GM23248 (cell line): ENCODE data around the gene VKORC1L1.

Source experiments
- EZH2 ChIP-seq: fragments of 200-600 bp; sonication (generic); IDR thresholded peaks from 2 replicates; pipeline ENCODE4 v1.6.1; 2018; ENCODE audit warnings: antibody characterized with exemption, mild to moderate bottlenecking; ENCODE audit not compliant: insufficient read depth, poor library complexity, severe bottlenecking
- EZH2phosphoT487 ChIP-seq: fragments of 200-600 bp; sonication (generic); IDR thresholded peaks from 2 replicates; pipeline ENCODE4 v1.6.1; 2018; ENCODE audit warnings: antibody characterized with exemption, moderate library complexity, mild to moderate bottlenecking, low read depth; ENCODE audit not compliant: insufficient read depth

DNA sequence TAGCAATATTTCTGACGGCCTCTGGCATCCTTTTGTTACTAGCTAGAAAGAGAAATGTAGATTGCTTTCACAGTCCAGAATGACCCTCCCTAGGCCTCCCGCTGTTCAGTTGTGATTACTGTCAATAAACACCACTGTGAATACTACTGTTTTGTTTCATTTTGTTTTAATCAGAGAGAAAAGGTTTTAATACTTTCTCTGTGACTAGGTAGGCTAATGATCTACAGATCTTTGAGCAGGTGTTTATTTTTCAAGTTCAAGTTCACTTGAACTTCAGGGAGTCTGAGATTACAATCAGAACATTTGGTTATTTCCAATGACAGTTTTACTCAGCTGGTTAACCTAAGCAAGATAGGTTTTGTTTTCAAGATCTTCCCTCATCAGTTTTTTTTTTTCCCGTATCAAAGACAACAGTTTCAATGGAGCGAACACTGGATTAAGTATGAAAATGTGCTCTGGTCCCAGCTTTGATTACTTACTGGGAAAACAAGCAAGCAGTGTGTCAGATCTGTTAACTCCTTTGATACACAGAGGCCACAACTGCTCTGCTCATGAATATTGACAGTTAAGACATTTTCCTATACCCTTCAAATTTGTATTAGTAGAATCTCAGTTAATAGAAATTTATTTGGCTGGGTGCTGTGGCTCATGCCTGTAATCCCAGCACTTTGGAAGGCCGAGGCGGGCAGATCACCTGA, 34.8 kb downstream of the VKORC1L1 start:
- no peak for TF ChIP-seq EZH2phosphoT487
- no peak for TF ChIP-seq EZH2
